ENCODE data around the gene IQCE. TPM values are rescaled to one million over a fixed set of nuclear protein-coding genes. Genes with fewer than 3 reads are reported as not detected.

The IQCE gene
- polyA plus RNA-seq, 4 donors = 20.2 to 30.3 (median 22.2) TPM

DNA sequence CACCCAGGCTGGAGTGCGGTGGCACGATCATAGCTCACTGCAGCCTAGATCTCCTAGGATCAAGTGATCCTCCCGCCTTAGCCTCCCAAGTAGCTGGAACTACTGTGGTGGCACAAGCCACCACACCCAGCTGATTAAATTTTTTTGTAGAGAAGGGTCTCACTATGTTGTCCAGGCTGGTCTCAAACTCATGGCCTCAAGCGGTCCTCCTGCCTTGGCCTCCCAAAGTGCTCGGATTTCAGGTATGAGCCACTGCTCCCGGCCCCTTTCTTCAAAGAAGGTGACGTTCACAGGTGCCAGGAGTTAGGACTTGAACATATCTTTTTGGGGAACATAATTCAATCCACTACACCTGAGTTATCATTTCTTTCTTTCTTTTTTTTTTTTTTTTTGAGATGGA, 70.1 kb downstream of the IQCE start:
- no peak for DNase-seq (ENCODE audit: low read depth in 4 of 4, low spot score in 2 of 4)

DNA sequence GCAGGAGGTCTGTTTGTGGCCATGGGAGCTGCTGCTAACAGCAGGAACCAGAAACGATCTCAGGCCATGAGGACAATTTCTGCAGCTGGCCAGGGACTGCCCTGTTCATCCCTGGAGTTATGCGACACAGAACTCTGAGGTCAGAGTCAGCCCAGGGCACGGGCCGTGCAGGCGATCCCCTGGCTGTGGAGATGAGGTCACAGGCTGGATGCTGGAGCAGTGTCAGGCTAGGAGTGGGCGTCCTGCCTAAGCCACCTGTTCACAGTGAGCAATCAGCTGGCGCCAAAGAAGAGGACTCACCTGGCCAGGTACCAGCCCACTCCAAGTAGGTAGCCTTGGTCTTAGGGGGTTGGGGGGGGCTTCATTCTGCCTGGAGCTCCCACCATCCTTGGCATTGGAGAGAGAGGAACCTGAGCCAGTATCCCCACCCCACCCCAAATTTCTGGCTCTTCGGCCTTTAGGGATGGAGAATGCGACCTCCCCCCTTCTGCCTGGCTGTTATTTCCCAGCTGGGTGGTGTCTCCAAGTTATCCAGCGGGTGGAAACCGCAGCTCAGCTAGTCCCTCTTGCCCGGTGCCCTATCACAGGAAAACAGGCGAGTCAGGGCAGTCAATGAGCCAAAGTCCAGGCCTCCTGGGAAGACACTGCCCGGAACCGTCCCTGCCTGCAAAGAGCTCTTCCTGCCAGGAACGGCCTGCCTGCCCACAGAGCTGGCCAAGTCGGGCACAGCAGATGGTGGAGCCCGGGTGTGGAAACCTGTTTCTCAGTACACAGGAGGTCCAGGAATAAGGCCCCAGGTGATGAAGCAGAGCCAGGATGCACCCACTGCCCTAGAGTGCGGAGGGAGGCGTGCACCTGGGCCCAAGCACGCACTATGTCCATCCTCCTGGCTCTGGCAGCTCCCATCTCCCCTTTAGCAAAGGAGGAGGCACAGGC, 71.2 kb downstream of the IQCE start:
- DNase-seq (ENCODE audit: low read depth in 4 of 4, low spot score in 2 of 4) = no peak

DNA sequence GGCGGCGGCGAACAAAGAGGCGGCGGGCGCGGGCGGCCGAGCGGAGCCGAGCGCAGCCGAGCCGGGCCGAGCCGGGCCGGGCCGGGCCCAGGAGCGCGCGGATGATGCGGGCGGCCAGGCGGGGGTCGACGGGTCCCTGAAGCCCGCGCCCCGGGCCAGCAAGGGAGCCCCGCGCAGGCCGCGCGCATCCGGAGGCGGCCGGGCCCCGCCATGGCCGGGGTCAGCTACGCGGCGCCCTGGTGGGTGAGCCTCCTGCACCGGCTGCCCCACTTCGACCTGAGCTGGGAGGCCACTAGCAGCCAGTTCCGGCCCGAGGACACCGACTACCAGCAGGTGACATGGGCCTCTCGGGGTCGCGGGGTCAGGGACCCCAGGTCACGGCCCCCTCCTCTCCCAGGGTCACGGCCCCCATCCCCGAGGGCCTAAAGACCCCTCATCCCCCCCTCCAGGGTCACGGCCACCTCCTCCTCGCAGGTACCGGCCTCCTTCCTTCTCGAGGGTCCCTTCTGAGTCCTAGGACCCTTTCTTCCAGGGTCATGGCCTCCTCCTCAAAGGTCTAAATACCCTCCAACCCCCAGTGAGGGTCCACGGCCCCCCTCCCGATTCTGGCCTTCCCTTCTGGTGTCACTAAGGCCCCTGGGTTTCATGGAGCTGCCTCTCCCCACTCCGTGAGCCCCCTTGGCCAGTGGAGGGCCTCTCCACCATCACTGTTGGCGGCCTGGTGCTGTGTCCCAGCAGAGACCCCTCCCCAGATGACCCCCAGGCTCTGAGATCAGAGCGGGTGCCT, 73.4 kb downstream of the IQCE start, which contains the start of gene TTYH3:
TSS of gene TTYH3 (plus strand) at position 41 of the 787 bp plus-strand sequence. CDS start at position 211, 170 bp downstream.
- DNase-seq (ENCODE audit: low read depth in 4 of 4, low spot score in 2 of 4) = no peak

DNA sequence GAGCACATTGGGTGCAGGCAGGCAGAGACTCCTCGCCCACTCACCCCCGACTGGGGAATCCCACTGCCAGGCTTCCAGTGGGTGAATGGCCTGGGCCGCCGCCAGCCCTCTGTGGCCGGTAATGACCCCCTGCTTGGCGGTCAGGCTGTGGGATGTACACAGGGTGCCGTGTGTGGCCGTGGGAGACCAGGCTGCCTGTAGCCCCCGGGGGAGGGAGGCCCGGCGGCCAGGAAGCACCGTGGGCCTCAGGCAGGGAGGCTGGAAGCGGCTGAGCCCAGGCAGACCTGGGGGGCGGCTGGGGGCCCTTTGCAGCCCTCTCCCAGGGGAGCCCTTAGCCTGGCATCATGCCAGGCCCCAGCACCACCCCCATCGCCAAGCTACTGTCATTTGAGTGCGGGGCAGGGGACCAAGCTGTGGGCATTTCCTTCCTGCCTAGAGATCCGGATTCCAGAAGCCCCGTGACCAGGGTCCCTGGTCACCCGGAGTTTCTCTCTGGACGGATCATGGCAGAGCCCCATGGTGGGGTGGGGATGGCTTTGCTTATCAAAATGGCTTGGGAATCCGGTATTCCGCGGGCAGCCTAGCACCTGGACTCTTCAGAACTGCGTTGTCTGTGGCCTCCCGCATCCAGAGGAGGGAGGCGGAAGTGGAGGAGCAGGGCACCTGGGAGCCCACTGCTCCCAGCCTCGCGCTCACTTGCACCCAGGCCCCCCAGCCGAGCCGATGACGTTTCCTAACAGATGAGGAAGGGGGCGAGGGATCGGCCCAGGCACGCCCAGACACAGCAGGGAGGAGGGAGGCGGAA, 74.2 kb downstream of the IQCE start:
- DNase-seq (ENCODE audit: low read depth in 4 of 4, low spot score in 2 of 4) = no peak

DNA sequence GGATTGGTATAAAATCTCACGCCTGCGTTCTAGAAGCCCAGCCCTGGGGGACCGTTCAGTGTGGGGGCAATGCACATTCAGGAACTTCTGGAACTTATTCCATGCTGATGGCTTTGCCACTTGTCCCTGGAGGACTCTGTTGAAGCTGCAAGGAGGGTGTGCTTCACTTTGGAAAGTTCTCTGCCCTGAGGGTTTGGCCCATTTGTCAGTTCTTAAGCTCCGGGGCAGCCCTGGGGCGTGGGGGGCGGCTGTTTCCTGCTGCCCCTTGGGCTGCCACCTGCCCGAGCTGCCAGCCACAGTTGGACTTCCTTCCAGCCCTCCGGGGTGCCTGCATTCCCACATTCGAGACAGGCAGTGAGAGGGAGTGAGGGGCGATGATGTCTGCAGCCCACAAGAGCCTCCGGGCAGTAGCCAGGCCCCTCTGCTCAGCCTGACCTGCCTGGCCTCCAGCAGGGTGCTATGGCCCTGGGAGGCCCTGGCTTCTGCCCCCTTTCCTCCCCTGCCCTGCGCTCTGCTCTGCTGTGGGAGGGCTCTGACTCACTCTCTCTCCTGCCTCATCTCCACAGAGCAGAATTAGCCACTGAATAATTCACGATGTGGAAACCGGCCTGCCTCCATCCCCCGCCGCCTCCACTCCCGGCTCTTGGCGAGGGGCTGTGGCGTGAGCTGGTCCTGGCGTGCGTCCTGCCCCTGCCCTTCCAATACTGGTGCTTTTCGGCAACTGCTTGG, 74.9 kb downstream of the IQCE start:
- no peak for DNase-seq (ENCODE audit: low read depth in 4 of 4, low spot score in 2 of 4)

DNA sequence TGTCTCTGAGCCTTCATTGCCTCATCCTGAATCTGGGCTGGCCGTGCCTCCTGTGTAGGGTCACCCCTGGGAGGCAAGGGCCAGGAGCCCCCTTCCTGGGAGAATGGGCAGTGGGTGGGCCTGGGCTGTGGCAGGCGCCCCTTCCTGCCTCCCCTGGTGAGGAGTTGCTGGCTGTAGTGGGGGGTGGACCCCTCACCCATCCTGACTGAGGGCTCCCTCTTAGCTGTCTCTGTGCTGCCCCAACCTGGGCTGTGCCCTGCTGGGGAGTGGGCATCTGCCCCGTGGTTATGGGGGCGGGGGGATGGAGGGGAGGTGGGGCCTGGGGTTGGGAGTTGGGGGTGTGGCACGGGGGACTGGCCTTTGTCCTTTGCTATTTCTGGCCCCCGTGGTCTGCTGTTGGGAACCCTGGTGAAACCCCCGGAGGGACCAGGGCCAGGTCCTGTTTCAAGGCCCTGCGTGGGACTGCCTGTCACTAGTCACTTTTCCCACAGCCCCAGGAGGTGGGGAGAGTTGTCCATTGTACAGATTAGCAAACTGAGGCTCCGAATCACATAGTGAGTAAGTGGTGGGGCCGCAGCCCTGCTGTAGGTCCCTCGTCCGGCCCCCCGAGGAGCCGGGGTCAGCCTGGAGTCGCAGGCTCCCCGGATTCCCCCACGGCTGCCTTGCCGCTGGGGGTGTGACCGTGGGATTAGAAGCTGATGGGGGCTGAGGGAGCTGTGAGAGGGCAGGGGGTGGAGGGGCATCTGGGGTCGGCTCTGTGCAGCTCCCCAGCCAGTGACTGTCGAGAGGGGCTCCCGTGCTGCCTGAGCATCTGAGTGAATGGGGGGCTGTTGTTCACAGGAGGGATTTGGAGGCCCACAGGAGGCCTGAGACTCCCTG, 75.7 kb downstream of the IQCE start:
- DNase-seq (ENCODE audit: low read depth in 4 of 4, low spot score in 2 of 4) = no peak

DNA sequence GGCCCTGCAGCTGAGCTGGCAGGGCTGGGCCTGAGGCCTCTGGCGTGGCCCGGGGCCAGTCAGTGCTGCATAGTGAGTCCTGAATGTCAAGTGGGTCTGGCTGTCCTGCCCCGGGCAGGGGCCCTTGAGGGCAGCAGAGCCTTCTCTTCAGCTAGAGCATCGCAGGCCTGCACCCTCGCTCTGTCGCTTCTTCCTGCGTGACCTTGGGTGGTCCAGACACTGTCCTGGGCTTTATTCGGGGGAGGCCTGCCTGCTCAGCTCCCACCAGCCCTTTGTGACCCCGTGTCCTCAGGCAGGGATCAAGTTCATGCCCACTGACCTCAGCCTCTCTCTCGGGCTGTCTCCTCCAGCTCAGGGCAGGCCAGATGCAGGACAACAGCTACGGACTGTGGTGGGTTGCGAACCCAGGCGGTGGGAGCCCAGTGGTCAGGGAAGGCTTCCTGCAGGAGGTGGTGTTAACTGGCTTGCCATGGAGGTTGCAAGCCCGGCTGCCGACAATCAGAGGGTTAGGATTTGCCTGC, 76.4 kb downstream of the IQCE start:
- no peak for DNase-seq (ENCODE audit: low read depth in 4 of 4, low spot score in 2 of 4)

DNA sequence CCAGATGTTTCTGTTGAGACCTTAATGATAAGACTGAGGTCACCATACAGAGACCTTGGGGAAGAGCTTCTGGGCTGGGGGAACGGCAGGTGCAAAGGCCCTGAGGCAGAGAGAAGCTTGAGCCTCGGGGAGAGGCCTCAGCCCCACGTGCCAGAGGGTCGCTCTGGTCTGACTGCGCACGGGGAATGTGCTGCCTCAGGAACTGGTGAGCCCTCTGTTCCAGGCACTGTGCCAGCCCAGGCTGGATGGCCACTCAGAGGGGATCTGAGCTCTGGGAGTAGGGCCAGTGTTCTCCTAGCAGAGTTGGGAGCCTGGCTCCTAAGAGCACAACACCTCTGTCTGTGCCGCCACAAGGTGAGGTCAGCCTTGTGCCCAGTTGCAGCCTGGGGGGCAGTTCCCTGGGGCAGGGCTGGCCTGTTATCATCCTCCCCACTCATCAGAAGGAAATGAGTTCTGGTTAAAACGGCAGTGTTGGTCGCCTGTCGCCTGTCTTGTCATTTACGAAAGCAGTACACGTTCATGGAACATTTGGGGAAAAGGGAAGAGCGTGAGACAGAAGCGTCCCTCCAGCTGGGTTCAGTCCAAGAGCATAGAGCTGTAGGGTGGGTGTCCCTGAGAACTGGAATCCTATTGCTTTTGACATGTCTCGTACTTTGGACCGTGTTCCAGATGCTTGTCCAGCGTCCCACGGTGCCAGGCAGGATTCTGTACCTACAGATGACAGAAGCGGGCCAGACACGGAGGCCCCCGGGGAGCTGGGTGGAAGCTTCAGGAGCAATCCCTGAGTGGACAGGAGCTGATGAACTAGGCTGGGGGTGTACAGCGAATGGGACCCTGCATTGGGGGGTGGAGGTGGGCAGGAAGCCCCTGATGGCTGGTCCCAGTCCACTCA, 77.3 kb downstream of the IQCE start:
- no peak for DNase-seq (ENCODE audit: low read depth in 4 of 4, low spot score in 2 of 4)

DNA sequence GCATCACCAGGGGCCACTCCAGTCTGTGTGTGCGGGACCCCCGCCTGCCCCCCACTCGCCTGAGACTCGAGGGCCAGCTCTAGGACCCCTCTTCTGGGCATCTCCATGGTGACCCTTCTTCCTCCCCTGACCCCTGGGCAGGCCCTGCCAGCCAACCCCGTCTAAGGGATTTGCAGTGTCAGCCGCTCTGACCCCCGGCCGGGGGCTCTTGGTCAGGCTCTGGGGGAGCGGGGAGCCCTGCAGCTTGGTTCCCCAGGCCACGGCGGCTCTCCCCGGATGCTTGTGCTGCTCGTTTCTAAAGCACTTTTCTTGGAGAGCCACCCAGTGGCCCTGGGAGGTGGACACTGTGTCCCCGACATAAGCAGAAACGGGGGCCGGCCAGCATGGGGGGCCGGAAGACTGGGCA, 78.3 kb downstream of the IQCE start:
- DNase-seq (ENCODE audit: low read depth in 4 of 4, low spot score in 2 of 4) = no peak

DNA sequence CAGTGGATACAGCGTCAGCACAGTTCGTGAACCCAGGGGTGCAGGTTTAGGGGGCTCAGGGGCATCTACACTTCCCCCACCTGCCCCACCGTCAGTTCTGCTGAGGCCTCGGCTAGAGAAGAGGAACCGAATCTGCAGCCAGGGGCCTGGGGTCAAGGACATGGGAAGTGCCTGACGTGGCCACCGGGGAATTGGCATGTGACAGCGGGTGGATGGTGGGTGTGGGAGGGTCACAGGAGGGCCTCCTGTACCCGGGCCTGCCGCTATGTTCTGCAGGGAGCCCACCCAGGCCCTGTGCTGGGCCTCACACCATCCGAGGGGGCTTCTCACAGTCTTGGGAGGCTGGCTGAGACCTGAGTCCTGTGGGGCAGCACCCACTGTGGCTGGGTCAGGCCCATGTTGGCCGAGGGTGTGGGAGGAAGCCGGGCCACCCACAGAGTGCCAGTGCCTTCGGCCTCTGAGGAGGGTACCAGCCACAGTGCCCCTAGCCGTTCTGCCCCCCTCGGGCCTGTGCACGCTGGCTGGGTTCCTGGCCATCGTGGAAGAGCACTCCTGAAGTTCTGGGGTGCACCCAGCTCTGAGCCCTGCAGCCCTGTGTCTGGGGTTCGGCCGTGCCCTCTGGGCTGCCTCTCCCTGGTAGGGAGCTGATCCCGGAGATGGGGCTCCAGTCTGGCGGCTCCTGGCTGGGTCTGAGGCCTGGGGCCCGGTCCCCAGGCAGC, 78.9 kb downstream of the IQCE start:
- DNase-seq (ENCODE audit: low read depth in 4 of 4, low spot score in 2 of 4) = no peak

DNA sequence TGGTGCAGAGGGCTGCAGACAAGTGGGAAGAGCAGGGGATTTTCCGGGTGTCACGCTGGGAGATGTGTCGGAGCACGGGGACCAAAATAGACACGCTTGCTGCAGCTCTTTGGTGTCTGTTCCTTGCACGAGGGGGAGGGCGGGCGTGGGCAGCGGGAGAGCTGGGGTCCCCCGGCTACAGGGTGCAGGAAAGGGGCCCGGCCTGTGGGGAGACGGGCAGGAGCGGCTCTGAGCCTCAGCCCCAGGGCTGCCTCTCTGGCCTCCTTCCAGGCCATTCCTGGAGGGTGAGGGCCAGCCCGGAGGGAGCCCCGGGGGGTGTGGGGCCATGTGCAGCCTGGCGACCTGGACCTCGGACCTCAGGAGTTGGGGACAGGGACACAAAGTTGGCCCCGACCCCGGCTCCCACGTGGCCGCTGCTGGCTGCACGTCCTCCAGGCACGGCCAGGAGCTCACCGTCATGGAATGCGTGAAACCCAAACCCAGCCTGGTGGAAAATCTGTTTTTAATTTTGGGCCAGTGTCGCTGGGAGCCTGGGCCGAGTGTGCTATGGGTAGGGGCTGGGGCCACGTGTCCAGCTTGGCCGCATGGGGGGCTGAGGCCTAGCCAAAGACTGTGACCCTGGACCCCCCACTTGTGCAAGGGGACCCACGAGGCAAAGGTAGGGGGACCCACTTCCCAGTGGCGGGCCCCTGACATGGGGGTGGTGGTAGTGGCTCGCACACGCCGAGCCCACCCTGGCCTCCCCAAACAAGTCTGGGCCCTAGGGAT, 79.6 kb downstream of the IQCE start:
- no peak for DNase-seq (ENCODE audit: low read depth in 4 of 4, low spot score in 2 of 4)

DNA sequence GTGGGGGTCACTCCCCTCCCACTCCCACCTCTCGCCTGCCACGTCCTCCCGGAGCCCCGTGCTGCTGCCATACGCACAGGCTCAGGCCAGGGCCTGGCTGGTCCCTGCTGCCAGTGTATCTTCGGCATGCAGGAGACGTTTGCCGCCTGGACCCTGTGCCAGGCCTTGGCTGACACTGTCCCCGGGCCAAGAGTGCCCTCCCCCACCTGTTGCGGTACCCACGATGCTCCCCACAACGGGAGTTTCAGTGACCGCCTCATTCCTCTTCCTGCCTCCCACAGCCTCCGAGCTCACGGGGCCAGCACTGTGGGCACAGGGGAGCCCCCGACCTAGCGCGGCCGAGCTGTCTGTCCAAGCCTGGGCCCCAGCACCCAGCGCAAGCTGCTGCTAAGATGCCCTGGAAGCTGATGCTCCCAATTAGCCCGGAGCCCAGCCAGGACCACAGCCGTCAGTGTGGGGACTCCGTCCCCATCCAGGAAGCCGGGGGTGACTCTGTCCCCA, 80.5 kb downstream of the IQCE start:
- DNase-seq (ENCODE audit: low read depth in 4 of 4, low spot score in 2 of 4) = no peak

DNA sequence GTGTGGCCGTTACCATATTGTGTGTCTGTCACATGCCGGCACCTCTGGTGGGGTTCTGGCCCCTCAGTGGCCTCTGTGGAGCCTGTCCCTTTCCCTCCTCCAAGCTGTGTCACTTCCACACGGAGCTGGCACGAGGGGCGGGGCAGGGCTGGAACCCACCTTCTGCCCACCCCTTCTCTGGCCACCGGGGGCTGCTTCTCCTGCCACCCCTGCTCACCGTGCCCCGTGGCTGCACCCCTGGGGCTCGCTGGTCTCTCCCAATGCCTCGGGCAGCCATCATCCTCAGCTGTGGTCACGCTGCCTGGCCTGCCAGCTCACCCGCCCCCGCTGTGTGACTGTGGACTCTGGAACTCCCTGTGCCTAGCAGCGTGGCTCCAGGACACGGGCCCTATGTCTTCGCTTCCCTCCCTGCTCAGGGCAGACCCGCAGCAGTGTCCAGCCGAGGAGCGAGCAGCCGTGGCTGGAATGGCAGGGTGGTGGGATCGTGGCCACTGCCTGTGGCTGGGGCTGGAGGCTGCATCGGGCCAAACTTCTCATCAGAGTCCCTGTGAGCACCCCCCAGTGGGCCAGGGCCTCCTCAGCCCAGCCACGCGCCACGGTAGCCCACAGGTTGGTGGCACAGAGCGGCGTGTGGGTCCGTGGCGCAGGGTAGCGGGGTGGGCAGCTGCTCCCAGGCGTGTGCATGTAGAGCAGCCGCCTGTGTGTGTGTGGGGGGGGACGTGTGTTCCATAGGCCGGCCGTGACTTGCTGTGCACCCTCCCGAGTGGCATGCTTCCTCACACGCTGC, 81.1 kb downstream of the IQCE start:
- DNase-seq (ENCODE audit: low read depth in 4 of 4, low spot score in 2 of 4) = no peak

DNA sequence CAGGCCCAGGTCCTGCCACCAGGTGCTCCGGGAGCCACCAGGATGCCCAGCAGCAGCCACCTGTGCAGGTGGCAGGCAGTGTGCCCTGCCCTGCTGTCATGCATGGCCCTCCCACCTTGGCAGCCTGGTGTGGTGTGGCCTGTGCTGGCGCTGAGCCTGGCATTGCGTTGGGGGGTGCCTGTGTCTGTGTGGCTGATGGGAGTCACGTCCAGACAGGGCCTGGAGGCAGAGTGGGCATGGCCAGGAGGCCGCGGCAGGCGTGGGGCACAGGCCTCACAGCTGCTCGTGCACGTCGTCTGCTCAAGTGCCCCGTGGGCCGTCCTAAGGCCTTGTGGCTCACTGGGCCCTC, 81.7 kb downstream of the IQCE start:
- no peak for DNase-seq (ENCODE audit: low read depth in 4 of 4, low spot score in 2 of 4)

DNA sequence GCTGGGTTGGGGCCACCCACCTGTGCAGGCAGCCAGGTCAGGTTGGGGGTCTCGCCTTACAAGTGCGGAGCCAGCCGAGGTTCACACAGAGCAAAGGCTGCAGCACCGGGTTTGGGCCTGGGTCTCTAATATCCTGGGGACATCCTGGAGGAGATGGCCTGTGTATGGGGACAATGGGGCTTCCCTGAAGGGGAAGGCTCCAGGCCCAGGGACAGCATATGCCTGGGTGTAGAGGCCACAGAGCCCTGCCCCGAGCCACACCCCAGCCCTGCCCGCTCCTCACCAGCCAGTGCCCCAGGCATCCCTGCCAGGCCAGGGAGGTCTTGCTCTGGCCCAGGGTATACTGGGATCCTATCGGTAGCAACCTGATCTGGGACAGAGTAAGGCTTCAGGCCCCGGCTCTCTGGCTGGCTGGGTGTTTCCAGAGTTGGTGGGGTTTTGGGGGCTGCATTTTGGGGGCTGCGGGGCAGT, 82.1 kb downstream of the IQCE start:
- DNase-seq (ENCODE audit: low read depth in 4 of 4, low spot score in 2 of 4) = no peak
